IMR-90 (cell line): ENCODE data around the gene UACA. TPM values are rescaled to one million over a fixed set of nuclear protein-coding genes. Genes with fewer than 3 reads are reported as not detected.

Experiments
- ATAC-seq: fragments of 200-7000 bp; cut with Tn5 transposase; 2 replicates; pipeline ENCODE4 v1.9.1; 2020; ENCODE audit warnings: low read depth, mild to moderate bottlenecking, moderate library complexity
- BruUV-seq: library from RNA; stranded (reverse); fragments of 400-500 nt; replicated peaks from 2 replicates; lab custom pipeline; 2021; lab: Mats Ljungman, UMichigan
- CTCF ChIA-PET: fragments of 300-600 bp; formaldehyde crosslinking; extraction: SDS; loops from one replicate; lab custom pipeline; 2021; ENCODE audit warnings: antibody characterized with exemption; lab: Yijun Ruan, JAX
- POLR2A ChIA-PET: fragments of 300-600 bp; sonication (Branson Sonifier 250); formaldehyde crosslinking; loops from one replicate; lab custom pipeline; 2022; ENCODE audit warnings: antibody characterized with exemption; ENCODE audit not compliant: unreplicated experiment; lab: Charles Lee
- DNase-seq: peaks from one replicate; pipeline ENCODE4 v3.0.0; 2013
- H2AFZ ChIP-seq: replicated peaks from 2 replicates; pipeline ENCODE3; 2013; ENCODE audit warnings: low read length, mild to moderate bottlenecking; ENCODE audit not compliant: poor library complexity
- H2AK5ac ChIP-seq: 2 replicates; pipeline ENCODE4 v1.6.1; 2013; ENCODE audit warnings: low read depth, low read length, inconsistent platforms
- H2AK9ac ChIP-seq: replicated peaks from 2 replicates; pipeline ENCODE3; 2013; ENCODE audit warnings: mild to moderate bottlenecking, low read depth, low read length, moderate library complexity; ENCODE audit not compliant: poor library complexity
- H2BK120ac ChIP-seq: 2 replicates; pipeline ENCODE4 v1.6.1; 2013; ENCODE audit warnings: low read depth, low read length, inconsistent platforms
- H2BK15ac ChIP-seq: 3 replicates; pipeline ENCODE4 v1.6.1; 2013; ENCODE audit warnings: low read depth, low read length, inconsistent platforms
- H2BK20ac ChIP-seq: 2 replicates; pipeline ENCODE4 v1.6.1; 2013; ENCODE audit warnings: low read depth, mild to moderate bottlenecking, inconsistent platforms, low read length, moderate library complexity
- H2BK5ac ChIP-seq: 2 replicates; pipeline ENCODE4 v1.6.1; 2013; ENCODE audit warnings: mild to moderate bottlenecking, low read depth, low read length, inconsistent platforms; ENCODE audit not compliant: poor library complexity, severe bottlenecking
- H3K14ac ChIP-seq: replicated peaks from 2 replicates; pipeline ENCODE4 v1.6.1; 2013; ENCODE audit warnings: low read depth, low read length, inconsistent platforms
- H3K18ac ChIP-seq: 2 replicates; pipeline ENCODE4 v1.6.1; 2013; ENCODE audit warnings: low read depth, low read length, control low read depth
- H3K23ac ChIP-seq: 2 replicates; pipeline ENCODE4 v1.6.1; 2013; ENCODE audit warnings: low read depth, low read length, inconsistent platforms
- H3K27ac ChIP-seq: 2 replicates; pipeline ENCODE4 v1.5.1; 2013; ENCODE audit warnings: mild to moderate bottlenecking, control low read depth, low read length; ENCODE audit not compliant: insufficient read depth
- H3K27me3 ChIP-seq: 2 replicates; pipeline ENCODE4 v1.6.1; 2013; ENCODE audit warnings: low read length; ENCODE audit not compliant: control insufficient read depth, insufficient read depth
- H3K36me3 ChIP-seq: 2 replicates; pipeline ENCODE4 v1.6.1; 2013; ENCODE audit warnings: low read length, mixed read lengths; ENCODE audit not compliant: control insufficient read depth, insufficient read depth
- H3K4ac ChIP-seq: 2 replicates; pipeline ENCODE4 v1.6.1; 2013; ENCODE audit warnings: low read depth, low read length, inconsistent platforms
- H3K4me1 ChIP-seq: 2 replicates; pipeline ENCODE4 v1.6.1; 2013; ENCODE audit warnings: low read length, mixed read lengths; ENCODE audit not compliant: control insufficient read depth, insufficient read depth
- H3K4me2 ChIP-seq: 2 replicates; pipeline ENCODE4 v1.6.1; 2013; ENCODE audit warnings: low read depth, mild to moderate bottlenecking, control low read depth, low read length, moderate library complexity
- H3K4me3 ChIP-seq: 2 replicates; pipeline ENCODE4 v1.5.1; 2013; ENCODE audit warnings: low read depth, mild to moderate bottlenecking, control low read depth, low read length, moderate library complexity; ENCODE audit not compliant: insufficient read depth
- H3K56ac ChIP-seq: 2 replicates; pipeline ENCODE4 v1.6.1; 2013; ENCODE audit warnings: low read length, inconsistent platforms; ENCODE audit not compliant: insufficient read depth; ENCODE audit errors: extremely low read depth
- H3K79me1 ChIP-seq, 2 experiments: 2 replicates each; pipeline ENCODE4 v1.6.1; 2013; ENCODE audit warnings: low read length in 2 of 2, inconsistent platforms in 1 of 2, low read depth in 1 of 2
- H3K9ac ChIP-seq: 2 replicates; pipeline ENCODE4 v1.6.1; 2013; ENCODE audit warnings: low read depth, low read length, control low read depth
- H3K9me1 ChIP-seq: 2 replicates; pipeline ENCODE4 v1.6.1; 2013; ENCODE audit warnings: low read length, inconsistent platforms; ENCODE audit not compliant: insufficient read depth
- H3K9me3 ChIP-seq: 2 replicates; pipeline ENCODE4 v1.6.1; 2013; ENCODE audit warnings: low read length; ENCODE audit not compliant: control insufficient read depth, insufficient read depth
- H4K20me1 ChIP-seq: 2 replicates; pipeline ENCODE4 v1.6.1; 2013; ENCODE audit warnings: low read length, inconsistent platforms; ENCODE audit not compliant: insufficient read depth
- H4K5ac ChIP-seq: 2 replicates; pipeline ENCODE4 v1.6.1; 2013; ENCODE audit warnings: mild to moderate bottlenecking, low read depth, low read length, control low read depth
- H4K8ac ChIP-seq, 2 experiments: 2 replicates each; pipeline ENCODE4 v1.6.1; 2013; ENCODE audit warnings: low read depth in 2 of 2, low read length in 2 of 2, control low read depth in 1 of 2, inconsistent platforms in 1 of 2
- H4K91ac ChIP-seq: 2 replicates; pipeline ENCODE4 v1.6.1; 2013; ENCODE audit warnings: low read depth, low read length, inconsistent platforms; ENCODE audit not compliant: insufficient read depth
- BHLHE40 ChIP-seq: fragments of 150-350 bp; IDR thresholded peaks from 2 replicates; pipeline ENCODE4 v1.6.1; 2016; ENCODE audit warnings: mild to moderate bottlenecking, low read depth, low read length
- CEBPB ChIP-seq: IDR thresholded peaks from 2 replicates; pipeline ENCODE4 v1.6.1; 2012; ENCODE audit warnings: low read depth, low read length, improper control_type of control experiment
- CHD1 ChIP-seq: IDR thresholded peaks from 2 replicates; pipeline ENCODE4 v1.6.1; 2012; ENCODE audit warnings: low read depth, low read length, improper control_type of control experiment
- ELK1 ChIP-seq: fragments of 150-350 bp; IDR thresholded peaks from 2 replicates; pipeline ENCODE4 v1.6.1; 2016; ENCODE audit warnings: low read depth, mild to moderate bottlenecking, low read length, moderate library complexity, borderline replicate concordance
- MAFK ChIP-seq: IDR thresholded peaks from 2 replicates; pipeline ENCODE4 v1.6.1; 2012; ENCODE audit warnings: low read depth, low read length, improper control_type of control experiment
- MAZ ChIP-seq: IDR thresholded peaks from 2 replicates; pipeline ENCODE4 v1.6.1; 2012; ENCODE audit warnings: low read depth, mild to moderate bottlenecking, low read length, improper control_type of control experiment, moderate library complexity, borderline replicate concordance
- NFE2L2 ChIP-seq: fragments of 150-350 bp; IDR thresholded peaks from 2 replicates; pipeline ENCODE4 v1.6.1; 2016; ENCODE audit warnings: low read depth, mild to moderate bottlenecking, low read length
- POLR2A ChIP-seq: IDR thresholded peaks from 2 replicates; pipeline ENCODE4 v1.6.1; 2012; ENCODE audit warnings: mild to moderate bottlenecking, low read depth, low read length
- RAD21 ChIP-seq: IDR thresholded peaks from 2 replicates; pipeline ENCODE4 v1.6.1; 2012; ENCODE audit warnings: low read length, improper control_type of control experiment
- RCOR1 ChIP-seq: IDR thresholded peaks from 2 replicates; pipeline ENCODE4 v1.6.1; 2012; ENCODE audit warnings: mild to moderate bottlenecking, low read length, improper control_type of control experiment; ENCODE audit not compliant: insufficient replicate concordance
- RFX5 ChIP-seq: IDR thresholded peaks from 2 replicates; pipeline ENCODE4 v1.8.0; 2012; ENCODE audit warnings: low read depth, mild to moderate bottlenecking, low read length, moderate library complexity
- SMC3 ChIP-seq: fragments of 150-350 bp; IDR thresholded peaks from 2 replicates; pipeline ENCODE4 v1.6.1; 2016; ENCODE audit warnings: low read depth, mild to moderate bottlenecking, antibody characterized with exemption, low read length, moderate library complexity
- USF2 ChIP-seq: fragments of 150-350 bp; IDR thresholded peaks from 2 replicates; pipeline ENCODE4 v1.6.1; 2017; ENCODE audit warnings: mild to moderate bottlenecking, antibody characterized with exemption, low read length, low read depth
- whole genome bisulfite sequencing, 2 experiments: methylation state at CpG; one replicate each; pipeline versions ENCODE4 v1.1.5 to v1.1.7; 2013; ENCODE audit warnings: missing lambda C conversion rate in 2 of 2; ENCODE audit not compliant: insufficient read length in 1 of 2; ENCODE audit errors: extremely low coverage in 2 of 2; 5-methylcytosine and 5-hydroxymethylcytosine counted together
- dilution Hi-C: fragments of 300-500 bp; cut with HindIII; formaldehyde crosslinking; loops from one replicate; pipeline ENCODE4 v1.14.3; 2018; ENCODE audit warnings: low sequenced_read_pairs; ENCODE audit not compliant: unreplicated experiment
- in situ Hi-C: fragments of 300-500 bp; cut with MboI; formaldehyde crosslinking; loops from 3 replicates; pipeline ENCODE4 v1.14.3; 2019; ENCODE audit warnings: low sequenced_read_pairs, inconsistent platforms, mixed read lengths
- intact Hi-C: fragments of 100-400 bp; cut with micrococcal nuclease; formaldehyde crosslinking; loops from 2 replicates; pipeline ENCODE4 v1.10.0; 2022
- polyA plus RNA-seq, 3 experiments: library from polyadenylated mRNA; depleted of rRNA; stranded (reverse); fragments of >200 nt; gene quantifications; 2 replicates each; pipeline ENCODE4 v1.2.3, GENCODE V29; 2012; ENCODE audit warnings: low replicate concordance in 1 of 3
- total RNA-seq: library from RNA; depleted of rRNA; stranded (reverse); fragments of >200 nt; gene quantifications from 2 replicates; pipeline ENCODE4 v1.2.3, GENCODE V29; 2012

UACA gene
- total and polyA plus RNA-seq, 2 of the 4 experiments (the other 2 are of a cell fraction), result 156 to 507 TPM

GRCh38 chr15:70609889-70610288 lies 153.5 kb downstream of the UACA start:
- H3K9me1 ChIP-seq, result no peaks in the 10 kb centered on the region; the same call in 1 of the 2 replicates
- POLR2A ChIA-PET, result interaction anchor here (0.6 kb wide), 1 partner anchor 1304 kb away, joined by 3 read pairs; no protein-coding TSS in a partner anchor
- H2BK20ac ChIP-seq, result no peak overlapping the region
- DNase-seq (no peak), ATAC-seq (no peak)
- H2AFZ ChIP-seq, result no peak overlapping the region
- in situ Hi-C loops (no loop called here), dilution Hi-C loops (no loop called here), intact Hi-C loops (no loop called here)
- TF ChIP-seq RAD21, result no peak
- no peak for TF ChIP-seq MAZ
- TF ChIP-seq MAFK, result no peak
- no peak for TF ChIP-seq USF2
- TF ChIP-seq POLR2A, result no peak
- TF ChIP-seq CEBPB, result no peak
- TF ChIP-seq NFE2L2, result no peak
- TF ChIP-seq SMC3, result no peak
- no peak for TF ChIP-seq BHLHE40
- no peak for TF ChIP-seq RFX5
- TF ChIP-seq RCOR1, result no peak
- TF ChIP-seq CHD1, result no peak
- TF ChIP-seq ELK1, result no peak
- BruUV-seq, result no TSS peak
- H3K23ac ChIP-seq, result no peak overlapping the region
- no peak overlapping the region for H3K4me3 ChIP-seq
- 0 out of 2 replicates have a peak, but pooled peaks cover 2% of the 10 kb centered on the region for H3K9me3 ChIP-seq
- H3K4ac ChIP-seq, result no peak overlapping the region
- H4K20me1 ChIP-seq, result no peaks in the 10 kb centered on the region
- no CpG with 5 or more reads among the region's 10 CpGs for WGBS, 2 experiments
- CTCF ChIA-PET, result no interaction called here
- H2BK15ac ChIP-seq, result no peak overlapping the region
- peaks cover 8% of the 10 kb centered on the region; the same call in 1 of the 2 replicates for H3K4me1 ChIP-seq
- H3K27me3 ChIP-seq, result peaks cover 5% of the 10 kb centered on the region; the same call in 1 of the 2 replicates
- H2AK5ac ChIP-seq, result no peak overlapping the region
- no peak overlapping the region for H3K4me2 ChIP-seq
- H3K18ac ChIP-seq, result no peak overlapping the region
- no peak overlapping the region for H4K91ac ChIP-seq
- H3K14ac ChIP-seq, result no peak overlapping the region
- no peak overlapping the region for H4K8ac ChIP-seq
- no peak overlapping the region for H2BK5ac ChIP-seq
- no peak overlapping the region for H4K5ac ChIP-seq
- no peaks in the 10 kb centered on the region for H3K79me1 ChIP-seq
- H2BK120ac ChIP-seq, result no peak overlapping the region
- H2AK9ac ChIP-seq, result no peak overlapping the region
- no peak overlapping the region for H3K27ac ChIP-seq
- H3K56ac ChIP-seq, result no peak overlapping the region
- no peaks in the 10 kb centered on the region for H3K36me3 ChIP-seq
- no peak overlapping the region for H3K9ac ChIP-seq
